GM18505 (cell line): ENCODE measurements around the gene BLOC1S2.

Source experiments
- ATAC-seq: cut with Tn5 transposase; IDR thresholded peaks from one replicate; pipeline ENCODE4 v1.9.1; 2021; ENCODE audit not compliant: unreplicated experiment
- POLR2A ChIP-seq: IDR thresholded peaks from 4 replicates; pipeline ENCODE4 v1.6.1; 2011; ENCODE audit warnings: borderline replicate concordance; ENCODE audit not compliant: insufficient read depth, insufficient read length; ENCODE audit errors: extremely low read depth

BLOC1S2 gene

GRCh38 chr10:100286051-100287033, at the start of gene BLOC1S2:
BLOC1S2 (minus strand) TSS chr10:100286680; CDS start chr10:100286659, 21 bp downstream.
- peak; percentile 90 for ATAC-seq
- TF ChIP-seq POLR2A = peak; percentile 96

- ATAC-seq = no peak
- TF ChIP-seq POLR2A = no peak
Measured at GRCh38 chr10:100334762-100335161, 48.3 kb upstream of the BLOC1S2 start.

- TF ChIP-seq POLR2A = no peak
Measured at GRCh38 chr10:100333661-100334440, 47.4 kb upstream of the BLOC1S2 start.

GRCh38 chr10:100333106-100333505, 46.6 kb upstream of the BLOC1S2 start:
- TF ChIP-seq POLR2A = no peak
- ATAC-seq = no peak

More at GRCh38 chr10:100333661-100334440, 47.4 kb upstream of the BLOC1S2 start:
- no peak for ATAC-seq

- TF ChIP-seq POLR2A = no peak
- no peak for ATAC-seq
Measured at GRCh38 chr10:100330079-100330478, 43.6 kb upstream of the BLOC1S2 start, which contains the start of gene PKD2L1. PKD2L1 (minus strand) TSS chr10:100330228; CDS start chr10:100330103, 125 bp downstream.

- ATAC-seq = no peak
Measured at GRCh38 chr10:100328198-100328597, 41.7 kb upstream of the BLOC1S2 start.

GRCh38 chr10:100327718-100328009, 41.2 kb upstream of the BLOC1S2 start:
- no peak for TF ChIP-seq POLR2A
- no peak for ATAC-seq

More at GRCh38 chr10:100328198-100328597, 41.7 kb upstream of the BLOC1S2 start:
- no peak for TF ChIP-seq POLR2A

- TF ChIP-seq POLR2A = peak; percentile 44
- peak; percentile 97 for ATAC-seq
Measured at GRCh38 chr10:100327007-100327717, 40.7 kb upstream of the BLOC1S2 start.

- TF ChIP-seq POLR2A = no peak
- ATAC-seq = no peak
Measured at GRCh38 chr10:100325158-100325557, 38.7 kb upstream of the BLOC1S2 start.

GRCh38 chr10:100319707-100320402, 33.4 kb upstream of the BLOC1S2 start:
- TF ChIP-seq POLR2A = no peak
- ATAC-seq = no peak

- no peak for TF ChIP-seq POLR2A
- ATAC-seq = no peak
Measured at GRCh38 chr10:100318207-100318606, 31.7 kb upstream of the BLOC1S2 start.

- ATAC-seq = no peak
- no peak for TF ChIP-seq POLR2A
Measured at GRCh38 chr10:100315615-100316014, 29.1 kb upstream of the BLOC1S2 start.

- TF ChIP-seq POLR2A = no peak
- no peak for ATAC-seq
Measured at GRCh38 chr10:100311298-100311697, 24.8 kb upstream of the BLOC1S2 start.

GRCh38 chr10:100307684-100308083, 21.2 kb upstream of the BLOC1S2 start:
- no peak for TF ChIP-seq POLR2A
- no peak for ATAC-seq
